Body of pancreas (tissue), 4 donors: ENCODE data around the gene CTIF.

Experiments
- POLR2A ChIP-seq, 3 donors: fragments of 450-650 bp; IDR thresholded peaks; one replicate each; pipeline ENCODE4 v1.6.1; 2016; ENCODE audit warnings: antibody characterized with exemption in 3 of 3, mild to moderate bottlenecking in 2 of 3
- TF ChIP-seq, protein P1 (sequence below), 7 experiments: fragments of 450-650 bp in 4 of 7; fragments of 200-600 bp in 3 of 7; sonication (generic) in 3 of 7; IDR thresholded peaks; one replicate each; pipeline ENCODE4 v1.5.1; 2016 to 2019; ENCODE audit warnings: antibody characterized with exemption in 7 of 7

DNA sequence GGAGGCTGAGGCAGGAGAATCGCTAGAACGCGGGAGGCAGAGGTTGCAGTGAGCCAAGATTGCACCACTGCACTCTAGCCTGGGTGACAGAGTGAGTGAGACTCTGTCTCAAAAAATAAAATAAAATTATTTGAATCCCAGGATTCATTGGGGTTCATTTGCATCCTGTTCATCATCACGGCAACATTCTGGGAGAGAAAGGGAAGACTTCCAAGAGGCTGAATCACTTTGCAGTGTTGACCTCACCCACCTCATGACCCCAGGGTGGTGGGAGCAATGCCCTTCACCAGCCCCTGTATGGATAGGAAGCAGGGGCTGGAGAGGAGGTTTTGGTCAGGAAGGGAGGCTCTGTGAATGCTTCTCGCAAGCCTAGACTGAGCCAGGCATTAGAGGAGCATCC, 195.6 kb downstream of the CTIF start:
- TF ChIP-seq, protein P1, sequence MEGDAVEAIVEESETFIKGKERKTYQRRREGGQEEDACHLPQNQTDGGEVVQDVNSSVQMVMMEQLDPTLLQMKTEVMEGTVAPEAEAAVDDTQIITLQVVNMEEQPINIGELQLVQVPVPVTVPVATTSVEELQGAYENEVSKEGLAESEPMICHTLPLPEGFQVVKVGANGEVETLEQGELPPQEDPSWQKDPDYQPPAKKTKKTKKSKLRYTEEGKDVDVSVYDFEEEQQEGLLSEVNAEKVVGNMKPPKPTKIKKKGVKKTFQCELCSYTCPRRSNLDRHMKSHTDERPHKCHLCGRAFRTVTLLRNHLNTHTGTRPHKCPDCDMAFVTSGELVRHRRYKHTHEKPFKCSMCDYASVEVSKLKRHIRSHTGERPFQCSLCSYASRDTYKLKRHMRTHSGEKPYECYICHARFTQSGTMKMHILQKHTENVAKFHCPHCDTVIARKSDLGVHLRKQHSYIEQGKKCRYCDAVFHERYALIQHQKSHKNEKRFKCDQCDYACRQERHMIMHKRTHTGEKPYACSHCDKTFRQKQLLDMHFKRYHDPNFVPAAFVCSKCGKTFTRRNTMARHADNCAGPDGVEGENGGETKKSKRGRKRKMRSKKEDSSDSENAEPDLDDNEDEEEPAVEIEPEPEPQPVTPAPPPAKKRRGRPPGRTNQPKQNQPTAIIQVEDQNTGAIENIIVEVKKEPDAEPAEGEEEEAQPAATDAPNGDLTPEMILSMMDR (IDR thresholded peaks at IDR 0.05): no peak
- no peak for TF ChIP-seq POLR2A (IDR thresholded peaks at IDR 0.05)
